Superior temporal gyrus (tissue), 1 donor: Measurements from ENCODE around the gene MTHFD1.

Experiments used
- DNase-seq: peaks from one replicate; pipeline ENCODE4 v3.0.0-alpha.2; 2016; ENCODE audit errors: extremely low spot score

MTHFD1 gene

GRCh38 chr14:64447876-64448670, 59.9 kb downstream of the MTHFD1 start:
- no peak for DNase-seq

GRCh38 chr14:64450255-64450654, 62.1 kb downstream of the MTHFD1 start:
- DNase-seq: no peak

GRCh38 chr14:64454671-64455070, 66.5 kb downstream of the MTHFD1 start:
- no peak for DNase-seq

GRCh38 chr14:64459405-64460136, 71.4 kb downstream of the MTHFD1 start:
- no peak for DNase-seq

GRCh38 chr14:64461221-64461620, 73.1 kb downstream of the MTHFD1 start:
- DNase-seq: no peak

GRCh38 chr14:64463195-64463594, 75.0 kb downstream of the MTHFD1 start:
- no peak for DNase-seq

- no peak for DNase-seq
These were observed 75.7 kb downstream of the MTHFD1 start for GRCh38 chr14:64463873-64464272.

- DNase-seq: no peak
These were observed 76.5 kb downstream of the MTHFD1 start for GRCh38 chr14:64464651-64465050.

GRCh38 chr14:64465191-64465822, 77.2 kb downstream of the MTHFD1 start, which contains the start of gene AKAP5:
AKAP5 (plus strand) TSS chr14:64465499; CDS start chr14:64468395, 2,896 bp downstream.
- DNase-seq: no peak

GRCh38 chr14:64465831-64466554, 77.8 kb downstream of the MTHFD1 start:
- DNase-seq: no peak

GRCh38 chr14:64467101-64467500, 78.9 kb downstream of the MTHFD1 start:
- no peak for DNase-seq

- DNase-seq: no peak
These were observed 79.4 kb downstream of the MTHFD1 start for GRCh38 chr14:64467566-64467965.

- DNase-seq: no peak
These were observed 80.3 kb downstream of the MTHFD1 start for GRCh38 chr14:64468451-64468850.

GRCh38 chr14:64474041-64474440, 85.9 kb downstream of the MTHFD1 start:
- DNase-seq: no peak

GRCh38 chr14:64474698-64475097, 86.5 kb downstream of the MTHFD1 start:
- DNase-seq: no peak

GRCh38 chr14:64475585-64476273, 87.6 kb downstream of the MTHFD1 start:
- DNase-seq: no peak

- no peak for DNase-seq
These were observed 88.3 kb downstream of the MTHFD1 start for GRCh38 chr14:64476438-64476837.

- DNase-seq: peak; percentile 82
These were observed 90.6 kb downstream of the MTHFD1 start for GRCh38 chr14:64478634-64479250.

- no peak for DNase-seq
These were observed 100.5 kb downstream of the MTHFD1 start for GRCh38 chr14:64488590-64489099.

- peak; percentile 3 for DNase-seq
These were observed 103.5 kb downstream of the MTHFD1 start for GRCh38 chr14:64491637-64492036.

- no peak for DNase-seq
These were observed 105.3 kb downstream of the MTHFD1 start for GRCh38 chr14:64493455-64493854.
